Measurements from ENCODE around the gene ENPEP.
"Not testable (repeated sequence)": the region's sequence is repeated elsewhere in the genome, so short reads cannot be mapped to it uniquely, and the experiment has no call there.

The ENPEP gene

GRCh38 chr4:110516106-110516922, 40.4 kb downstream of the ENPEP start:
- peak; percentile 56 for DNase-seq (ENCODE audit: low read depth)

GRCh38 chr4:110518889-110519490, 43.0 kb downstream of the ENPEP start:
- no peak for DNase-seq (ENCODE audit: low read depth)

- DNase-seq (ENCODE audit: low read depth): no peak
Observed at GRCh38 chr4:110520886-110521285, 44.9 kb downstream of the ENPEP start.

GRCh38 chr4:110526589-110526988, 50.6 kb downstream of the ENPEP start:
- DNase-seq (ENCODE audit: low read depth): no peak

GRCh38 chr4:110527156-110527555, 51.2 kb downstream of the ENPEP start:
- no peak for DNase-seq (ENCODE audit: low read depth)

- no peak for DNase-seq (ENCODE audit: low read depth)
Observed at GRCh38 chr4:110532901-110533589, 57.1 kb downstream of the ENPEP start.

GRCh38 chr4:110533590-110533910, 57.6 kb downstream of the ENPEP start:
- DNase-seq (ENCODE audit: low read depth): no peak

GRCh38 chr4:110533940-110534339, 58.0 kb downstream of the ENPEP start:
- no peak for DNase-seq (ENCODE audit: low read depth)

GRCh38 chr4:110540581-110540980, 64.6 kb downstream of the ENPEP start:
- no peak for DNase-seq (ENCODE audit: low read depth)

GRCh38 chr4:110540982-110541451, 65.1 kb downstream of the ENPEP start:
- DNase-seq (ENCODE audit: low read depth): no peak

- no peak for DNase-seq (ENCODE audit: low read depth)
Observed at GRCh38 chr4:110543577-110543976, 67.6 kb downstream of the ENPEP start.

GRCh38 chr4:110544594-110544993, 68.6 kb downstream of the ENPEP start:
- DNase-seq (ENCODE audit: low read depth): no peak

- no peak for DNase-seq (ENCODE audit: low read depth)
Observed at GRCh38 chr4:110550260-110550659, 74.3 kb downstream of the ENPEP start.

- no peak for DNase-seq (ENCODE audit: low read depth)
Observed at GRCh38 chr4:110553197-110553596, 77.2 kb downstream of the ENPEP start.

- DNase-seq (ENCODE audit: low read depth): no peak
Observed at GRCh38 chr4:110567214-110567613, 91.3 kb downstream of the ENPEP start.

GRCh38 chr4:110576696-110577095, 100.7 kb downstream of the ENPEP start:
- DNase-seq (ENCODE audit: low read depth): not testable (repeated sequence)

GRCh38 chr4:110586131-110586850, 110.3 kb downstream of the ENPEP start:
- no peak for DNase-seq (ENCODE audit: low read depth)

GRCh38 chr4:110587666-110588285, 111.8 kb downstream of the ENPEP start:
- DNase-seq (ENCODE audit: low read depth): no peak

- no peak for DNase-seq (ENCODE audit: low read depth)
Observed at GRCh38 chr4:110589297-110589696, 113.3 kb downstream of the ENPEP start.

- DNase-seq (ENCODE audit: low read depth): no peak
Observed at GRCh38 chr4:110595583-110595982, 119.6 kb downstream of the ENPEP start.

- DNase-seq (ENCODE audit: low read depth): no peak
Observed at GRCh38 chr4:110596431-110596830, 120.5 kb downstream of the ENPEP start.

- DNase-seq (ENCODE audit: low read depth): no peak
Observed at GRCh38 chr4:110597582-110597981, 121.6 kb downstream of the ENPEP start.
